NCI-H2029 treated with DMSO at 0.1 percent for 48 hours (cell line): Measurements from ENCODE around the gene MFSD12.
"Not testable (repeated sequence)": the region's sequence is repeated elsewhere in the genome, so short reads cannot be mapped to it uniquely, and the experiment has no call there.

ENCODE experiments used
- DNase-seq: peaks from one replicate; lab custom pipeline; 2025; lab: John Stamatoyannopoulos, UW

Gene MFSD12

GRCh38 chr19:3584036-3584802, 26.8 kb upstream of the MFSD12 start:
- DNase-seq = not testable (repeated sequence)

- not testable (repeated sequence) for DNase-seq
These were observed 24.4 kb upstream of the MFSD12 start for GRCh38 chr19:3581792-3582191.

- DNase-seq = no peak
These were observed 23.0 kb upstream of the MFSD12 start for GRCh38 chr19:3580156-3580934.

- no peak for DNase-seq
These were observed 21.0 kb upstream of the MFSD12 start for GRCh38 chr19:3578390-3578789.

GRCh38 chr19:3577723-3578344, 20.4 kb upstream of the MFSD12 start:
- DNase-seq = no peak

GRCh38 chr19:3576696-3577443, 19.5 kb upstream of the MFSD12 start:
- no peak for DNase-seq

- DNase-seq = no peak
These were observed 18.7 kb upstream of the MFSD12 start for GRCh38 chr19:3575949-3576673.

- no peak for DNase-seq
These were observed 17.9 kb upstream of the MFSD12 start for GRCh38 chr19:3575260-3575741.

GRCh38 chr19:3573858-3574637, 16.7 kb upstream of the MFSD12 start:
- DNase-seq = peak; percentile 90

- DNase-seq = no peak
These were observed 15.9 kb upstream of the MFSD12 start for GRCh38 chr19:3573162-3573857.

- DNase-seq = no peak
These were observed 15.4 kb upstream of the MFSD12 start, which contains the start of gene HMG20B for GRCh38 chr19:3572855-3573161. Gene HMG20B, plus strand, starts transcription at chr19:3572944. Its CDS starts 366 bp downstream, at chr19:3573310.

- peak; percentile 93 for DNase-seq
These were observed 14.9 kb upstream of the MFSD12 start for GRCh38 chr19:3572132-3572854.

- DNase-seq = no peak
These were observed 13.2 kb upstream of the MFSD12 start for GRCh38 chr19:3570606-3571011.

- not testable (repeated sequence) for DNase-seq
These were observed 12.7 kb upstream of the MFSD12 start for GRCh38 chr19:3570042-3570441.

GRCh38 chr19:3565139-3565538, 7.8 kb upstream of the MFSD12 start:
- DNase-seq = no peak

GRCh38 chr19:3563709-3564524, 6.5 kb upstream of the MFSD12 start:
- DNase-seq = no peak

GRCh38 chr19:3556978-3557460, 367 bp downstream of the MFSD12 start:
- DNase-seq = no peak

GRCh38 chr19:3556423-3556977, 886 bp downstream of the MFSD12 start:
- no peak for DNase-seq
